ENCODE data around the gene ACSS1. TPM values are rescaled to one million over a fixed set of nuclear protein-coding genes. Genes with fewer than 3 reads are reported as not detected.

ACSS1 gene
- total RNA-seq, 1 donor, result 0.99 TPM

GRCh38 chr20:25019381-25020155, 38.4 kb downstream of the ACSS1 start:
- DNase-seq (ENCODE audit: low read depth), result no peak
- TF ChIP-seq CTCF (IDR thresholded peaks at IDR 0.05; ENCODE audit: insufficient read depth, low read length), result no peak
- H3K4me3 ChIP-seq (ENCODE audit: low read depth, low read length), result no peak overlapping the region

- H3K4me3 ChIP-seq (ENCODE audit: low read depth, low read length), result no peak overlapping the region
- no peak for TF ChIP-seq CTCF (IDR thresholded peaks at IDR 0.05; ENCODE audit: insufficient read depth, low read length)
- no peak for DNase-seq (ENCODE audit: low read depth)
These were observed 39.1 kb downstream of the ACSS1 start for GRCh38 chr20:25018841-25019240.

GRCh38 chr20:25018425-25018824, 39.5 kb downstream of the ACSS1 start:
- no peak for DNase-seq (ENCODE audit: low read depth)
- no peak overlapping the region for H3K4me3 ChIP-seq (ENCODE audit: low read depth, low read length)
- no peak for TF ChIP-seq CTCF (IDR thresholded peaks at IDR 0.05; ENCODE audit: insufficient read depth, low read length)

GRCh38 chr20:25017257-25017803, 40.6 kb downstream of the ACSS1 start:
- TF ChIP-seq CTCF (IDR thresholded peaks at IDR 0.05; ENCODE audit: insufficient read depth, low read length), result no peak
- DNase-seq (ENCODE audit: low read depth), result no peak
- H3K4me3 ChIP-seq (ENCODE audit: low read depth, low read length), result no peak overlapping the region

- DNase-seq (ENCODE audit: low read depth), result no peak
- TF ChIP-seq CTCF (IDR thresholded peaks at IDR 0.05; ENCODE audit: insufficient read depth, low read length), result no peak
- no peak overlapping the region for H3K4me3 ChIP-seq (ENCODE audit: low read depth, low read length)
These were observed 41.5 kb downstream of the ACSS1 start for GRCh38 chr20:25016471-25016870.

DNA sequence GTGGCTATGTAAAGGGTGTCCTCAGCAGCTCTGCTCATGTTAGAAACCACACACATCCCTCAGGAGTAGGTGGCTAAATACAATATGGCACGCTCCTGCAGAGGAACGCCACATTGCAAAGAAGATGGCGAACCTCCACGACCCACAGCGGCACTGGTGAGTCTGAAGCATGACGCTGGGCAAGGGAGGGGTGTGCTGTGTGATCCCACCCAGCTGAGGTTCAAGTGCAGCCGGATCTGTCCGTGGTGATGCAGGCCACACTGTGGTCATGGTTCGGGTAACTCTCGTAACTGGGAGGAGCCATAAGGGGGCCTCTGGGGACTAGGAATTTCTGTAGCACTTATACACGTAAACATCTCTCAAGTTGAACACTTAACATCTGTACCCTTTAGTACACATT, 42.0 kb downstream of the ACSS1 start:
- DNase-seq (ENCODE audit: low read depth), result no peak
- H3K4me3 ChIP-seq (ENCODE audit: low read depth, low read length), result no peak overlapping the region
- TF ChIP-seq CTCF (IDR thresholded peaks at IDR 0.05; ENCODE audit: insufficient read depth, low read length), result no peak
